ENCODE measurements around the gene GREB1L. TPM values are rescaled to one million over a fixed set of nuclear protein-coding genes. Genes with fewer than 3 reads are reported as not detected.

The GREB1L gene
- total and polyA plus RNA-seq, 2 experiments from 2014 or later: 4.2 to 7.8 TPM

DNA sequence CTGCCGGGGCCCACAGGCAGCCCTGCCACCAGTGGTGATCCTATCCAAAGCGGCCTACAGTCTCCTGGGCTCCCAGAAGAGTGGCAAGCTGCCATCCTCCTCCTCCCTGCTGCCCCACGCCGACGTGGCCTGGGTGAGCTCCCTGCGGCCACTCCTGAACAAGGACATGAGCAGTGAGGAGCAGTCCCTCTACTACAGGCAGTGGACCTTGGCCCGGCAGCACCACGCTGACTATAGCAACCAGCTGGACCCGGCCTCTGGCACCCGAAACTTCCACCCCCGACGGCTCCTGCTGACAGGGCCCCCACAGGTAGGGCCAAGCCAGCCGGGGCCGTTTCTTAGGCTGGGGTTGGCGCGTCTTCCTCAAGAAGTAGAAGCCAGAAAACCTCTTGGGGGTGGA, 258.0 kb downstream of the GREB1L start:
- peaks cover 2% of the 10 kb centered on the region for H3K4me1 ChIP-seq (ENCODE audit: low read depth)
- no peak overlapping the region for H3K4me3 ChIP-seq
- H3K9me3 ChIP-seq (ENCODE audit: low read depth): no peaks in the 10 kb centered on the region
- DNase-seq (ENCODE audit: low read depth in 1 of 2, low spot score in 1 of 2): no peak
- H3K36me3 ChIP-seq: no peaks in the 10 kb centered on the region
- TF ChIP-seq, protein P1, sequence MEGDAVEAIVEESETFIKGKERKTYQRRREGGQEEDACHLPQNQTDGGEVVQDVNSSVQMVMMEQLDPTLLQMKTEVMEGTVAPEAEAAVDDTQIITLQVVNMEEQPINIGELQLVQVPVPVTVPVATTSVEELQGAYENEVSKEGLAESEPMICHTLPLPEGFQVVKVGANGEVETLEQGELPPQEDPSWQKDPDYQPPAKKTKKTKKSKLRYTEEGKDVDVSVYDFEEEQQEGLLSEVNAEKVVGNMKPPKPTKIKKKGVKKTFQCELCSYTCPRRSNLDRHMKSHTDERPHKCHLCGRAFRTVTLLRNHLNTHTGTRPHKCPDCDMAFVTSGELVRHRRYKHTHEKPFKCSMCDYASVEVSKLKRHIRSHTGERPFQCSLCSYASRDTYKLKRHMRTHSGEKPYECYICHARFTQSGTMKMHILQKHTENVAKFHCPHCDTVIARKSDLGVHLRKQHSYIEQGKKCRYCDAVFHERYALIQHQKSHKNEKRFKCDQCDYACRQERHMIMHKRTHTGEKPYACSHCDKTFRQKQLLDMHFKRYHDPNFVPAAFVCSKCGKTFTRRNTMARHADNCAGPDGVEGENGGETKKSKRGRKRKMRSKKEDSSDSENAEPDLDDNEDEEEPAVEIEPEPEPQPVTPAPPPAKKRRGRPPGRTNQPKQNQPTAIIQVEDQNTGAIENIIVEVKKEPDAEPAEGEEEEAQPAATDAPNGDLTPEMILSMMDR (IDR thresholded peaks at IDR 0.05; ENCODE audit: low read depth, low read length): no peak
- no peaks in the 10 kb centered on the region for H3K27me3 ChIP-seq
- no peak overlapping the region for H3K27ac ChIP-seq

DNA sequence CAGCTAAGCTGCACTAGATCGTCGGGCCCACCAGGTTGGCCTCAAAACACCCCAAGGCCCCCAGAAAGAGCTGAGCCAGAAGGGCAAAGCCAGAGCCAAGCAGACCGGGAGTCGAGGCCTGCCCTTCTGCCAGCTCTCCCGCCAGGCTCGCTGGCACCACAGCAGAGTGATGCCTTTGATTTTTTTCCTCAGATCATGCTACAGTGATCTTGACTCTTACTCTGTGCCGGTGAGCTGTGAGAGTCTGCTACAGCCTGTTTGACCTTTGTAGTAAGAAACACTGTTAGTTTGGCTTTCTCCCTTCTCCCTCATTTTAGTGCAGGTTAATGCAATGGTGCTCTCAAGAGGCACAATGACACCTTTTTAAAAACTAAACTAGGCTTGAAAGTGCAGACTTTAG, 260.6 kb downstream of the GREB1L start:
- TF ChIP-seq, protein P1 (IDR thresholded peaks at IDR 0.05; ENCODE audit: low read depth, low read length): no peak
- peak overlapping the region; percentile 6 for H3K27ac ChIP-seq
- H3K27me3 ChIP-seq: no peaks in the 10 kb centered on the region
- H3K4me3 ChIP-seq: no peak overlapping the region
- H3K9me3 ChIP-seq (ENCODE audit: low read depth): no peaks in the 10 kb centered on the region
- no peaks in the 10 kb centered on the region for H3K36me3 ChIP-seq
- no peak for DNase-seq (ENCODE audit: low read depth in 1 of 2, low spot score in 1 of 2)
- H3K4me1 ChIP-seq (ENCODE audit: low read depth): peaks cover 11% of the 10 kb centered on the region

DNA sequence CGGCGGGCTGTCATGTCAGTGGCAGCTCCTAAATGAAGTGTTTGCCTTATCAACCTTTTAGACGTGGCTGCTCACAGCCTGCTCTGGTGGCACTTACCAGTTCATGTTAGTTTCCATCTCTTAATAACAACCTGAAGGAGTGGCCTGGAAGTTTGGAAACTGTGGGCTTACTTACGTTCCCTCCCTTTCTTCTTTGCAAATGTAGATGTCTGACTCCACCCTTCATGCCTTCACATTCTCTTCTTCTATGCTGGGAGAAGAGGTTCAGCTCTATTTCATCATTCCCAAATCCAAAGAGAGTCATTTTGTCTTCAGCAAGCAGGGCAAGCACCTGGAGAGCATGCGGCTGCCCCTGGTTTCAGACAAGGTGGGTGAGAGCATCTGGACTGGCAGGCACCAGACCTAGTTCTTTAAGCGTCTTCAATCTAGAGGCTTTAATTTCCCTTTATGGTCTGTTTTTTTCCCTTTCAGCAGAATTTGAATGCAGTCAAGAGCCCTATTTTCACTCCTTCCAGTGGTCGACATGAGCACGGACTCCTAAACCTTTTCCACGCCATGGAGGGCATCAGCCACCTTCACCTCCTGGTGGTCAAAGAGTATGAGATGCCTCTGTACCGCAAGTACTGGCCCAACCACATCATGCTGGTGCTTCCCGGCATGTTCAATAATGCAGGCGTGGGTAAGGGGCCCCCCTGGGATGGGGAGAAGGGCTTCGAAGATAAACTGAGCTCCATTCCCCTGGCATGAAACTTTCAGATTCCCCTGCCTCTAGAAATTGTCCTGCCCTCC, 266.1 kb downstream of the GREB1L start:
- H3K36me3 ChIP-seq: no peaks in the 10 kb centered on the region
- no peak overlapping the region for H3K4me3 ChIP-seq
- TF ChIP-seq, protein P1 (IDR thresholded peaks at IDR 0.05; ENCODE audit: low read depth, low read length): no peak
- no peaks in the 10 kb centered on the region for H3K9me3 ChIP-seq (ENCODE audit: low read depth)
- H3K27ac ChIP-seq: peak overlapping the region; percentile 2
- no peaks in the 10 kb centered on the region for H3K27me3 ChIP-seq
- DNase-seq (ENCODE audit: low read depth in 1 of 2, low spot score in 1 of 2): peak in 1 of 2 donors; percentile 59
- peaks cover 18% of the 10 kb centered on the region for H3K4me1 ChIP-seq (ENCODE audit: low read depth)

DNA sequence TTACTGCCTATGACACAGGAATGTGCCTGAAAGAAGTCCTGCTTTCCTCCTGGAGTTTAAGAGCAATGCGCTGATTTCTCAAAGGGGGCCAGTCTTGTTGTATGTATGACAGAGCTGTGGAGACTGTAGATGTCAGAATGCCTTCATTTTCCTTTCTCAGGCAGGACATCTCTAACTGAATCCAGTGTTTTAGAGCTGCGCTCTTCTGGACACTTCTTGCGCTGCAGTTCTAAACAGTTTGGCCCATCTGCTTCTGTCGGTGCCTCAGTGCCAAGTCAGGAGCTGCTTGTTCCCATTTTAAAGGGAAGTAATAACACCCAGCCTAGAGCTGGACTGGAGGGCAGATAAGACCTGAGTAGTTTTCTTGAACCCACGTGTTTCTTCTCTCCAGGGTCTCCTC, 267.0 kb downstream of the GREB1L start:
- H3K27ac ChIP-seq: no peak overlapping the region
- no peak overlapping the region for H3K4me3 ChIP-seq
- H3K27me3 ChIP-seq: no peaks in the 10 kb centered on the region
- H3K36me3 ChIP-seq: peaks cover under 1% of the 10 kb centered on the region
- H3K9me3 ChIP-seq (ENCODE audit: low read depth): no peaks in the 10 kb centered on the region
- TF ChIP-seq, protein P1 (IDR thresholded peaks at IDR 0.05; ENCODE audit: low read depth, low read length): no peak
- no peak for DNase-seq (ENCODE audit: low read depth in 1 of 2, low spot score in 1 of 2)
- H3K4me1 ChIP-seq (ENCODE audit: low read depth): peaks cover 18% of the 10 kb centered on the region

DNA sequence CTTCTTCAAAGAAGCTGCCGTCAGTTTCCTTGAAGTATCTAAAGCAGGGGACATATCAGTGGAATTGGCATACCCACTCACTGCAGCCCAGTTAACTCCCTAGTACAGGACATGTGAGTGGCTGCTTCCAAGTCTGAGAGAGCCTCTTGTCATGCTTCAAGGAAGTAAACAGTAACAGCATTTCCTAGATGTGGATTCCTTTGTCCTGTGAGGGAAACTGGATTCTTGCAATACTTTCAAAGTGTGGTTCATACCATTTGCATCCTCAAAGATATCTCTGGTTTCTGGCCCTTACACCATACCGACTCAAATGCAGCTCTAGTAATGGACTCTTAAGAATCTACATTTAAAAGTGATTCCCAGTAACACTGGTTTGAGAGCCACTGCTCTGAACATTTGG, 271.3 kb downstream of the GREB1L start:
- H3K36me3 ChIP-seq: peaks cover 5% of the 10 kb centered on the region
- no peak overlapping the region for H3K27ac ChIP-seq
- DNase-seq (ENCODE audit: low read depth in 1 of 2, low spot score in 1 of 2): peak in 1 of 2 donors; percentile 5
- TF ChIP-seq, protein P1 (IDR thresholded peaks at IDR 0.05; ENCODE audit: low read depth, low read length): no peak
- H3K9me3 ChIP-seq (ENCODE audit: low read depth): no peaks in the 10 kb centered on the region
- H3K4me1 ChIP-seq (ENCODE audit: low read depth): peaks cover under 1% of the 10 kb centered on the region
- H3K27me3 ChIP-seq: no peaks in the 10 kb centered on the region
- H3K4me3 ChIP-seq: no peak overlapping the region

Data from cardiac muscle cell (in vitro differentiated cells and primary cell).